HG02981 (cell line): ENCODE data around the gene PPP6C.
"Not testable (repeated sequence)": the region's sequence is repeated elsewhere in the genome, so short reads cannot be mapped to it uniquely, and the experiment has no call there.

ENCODE experiments used
- ATAC-seq: cut with Tn5 transposase; IDR thresholded peaks from one replicate; pipeline ENCODE4 v1.9.1; 2021; ENCODE audit warnings: mild to moderate bottlenecking, moderate library complexity; ENCODE audit not compliant: unreplicated experiment

PPP6C gene

DNA sequence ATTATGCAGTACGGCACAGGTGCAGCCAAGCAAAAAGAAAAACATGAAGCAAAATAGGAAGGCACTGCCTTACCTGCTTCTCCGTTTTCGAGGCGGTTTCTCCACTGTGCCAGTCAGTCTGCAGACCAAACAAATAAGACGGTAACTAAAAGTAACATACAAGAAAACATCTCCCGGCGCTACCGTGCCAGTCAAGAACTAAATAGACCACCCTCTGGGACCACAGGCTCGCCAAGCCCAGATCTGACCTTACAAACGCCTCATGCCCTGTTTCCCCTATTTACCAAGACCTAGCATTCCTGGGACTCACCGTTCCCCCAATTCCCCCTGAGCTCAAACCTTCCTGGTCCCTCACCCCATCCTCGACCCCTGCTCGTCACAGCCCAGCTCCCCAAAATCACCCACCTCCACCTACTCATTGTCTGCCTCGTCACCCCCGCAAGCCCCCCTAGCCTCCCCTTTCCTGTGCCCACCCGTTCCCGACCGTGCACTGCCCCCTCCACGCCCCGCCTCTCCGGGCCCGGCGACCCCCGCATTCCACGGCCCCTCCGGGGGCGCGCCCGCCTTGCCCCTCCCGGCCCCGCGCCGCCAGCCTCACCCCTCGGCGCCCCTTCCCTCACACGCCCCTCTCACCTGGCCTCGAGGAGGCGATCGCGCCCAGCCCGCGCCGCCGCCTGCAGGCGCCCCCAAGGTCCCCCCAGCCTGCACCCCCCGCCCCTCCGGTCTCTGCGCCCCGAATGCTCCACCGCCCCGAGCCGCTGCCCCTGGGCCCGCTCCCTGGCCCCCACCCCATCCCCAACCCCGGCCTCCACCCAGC is 46.8 kb downstream of the PPP6C start:
- ATAC-seq = peak; percentile 8

DNA sequence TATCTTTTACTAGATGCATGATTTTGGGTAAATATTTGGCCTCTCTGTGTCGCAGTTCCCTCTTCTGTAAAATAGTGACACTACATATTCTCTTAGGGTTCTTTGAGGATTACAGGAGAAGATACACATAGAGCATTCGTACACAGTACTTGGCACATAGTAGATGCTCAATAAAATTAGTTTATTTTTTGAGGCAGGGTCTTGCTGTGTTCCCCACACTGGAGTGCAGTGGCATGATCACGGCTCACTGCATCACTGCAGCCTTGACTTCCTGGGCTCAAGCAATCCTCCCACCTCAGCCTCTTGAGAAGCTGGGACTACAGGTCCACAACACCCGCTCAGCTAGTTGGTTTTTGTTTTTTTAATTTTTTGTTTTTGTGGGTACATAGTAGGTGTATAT is 47.9 kb downstream of the PPP6C start:
- ATAC-seq = no peak

GRCh38 chr9:125141251-125141650 is 48.4 kb downstream of the PPP6C start:
- ATAC-seq = no peak

DNA sequence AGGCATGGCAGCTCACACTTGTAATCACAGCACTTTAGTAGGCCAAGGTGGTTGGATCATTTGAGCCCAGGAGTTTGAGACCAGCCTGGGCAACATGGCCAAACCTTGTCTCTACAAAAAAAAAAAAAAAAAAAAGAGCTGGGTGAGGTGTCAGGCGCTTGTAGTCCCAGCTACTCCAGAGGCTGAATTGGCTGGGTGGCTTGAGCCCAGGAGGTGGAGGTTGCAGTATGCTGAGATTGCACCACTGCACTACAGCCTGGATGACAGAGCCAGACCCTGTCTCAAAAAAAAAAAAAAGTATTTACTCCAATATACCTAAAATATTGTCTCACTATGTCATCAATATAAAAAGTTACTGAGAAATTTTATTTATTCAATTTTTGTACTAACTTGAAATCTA is 49.0 kb downstream of the PPP6C start:
- ATAC-seq = no peak

- no peak for ATAC-seq
Measured at GRCh38 chr9:125137200-125137599, 52.4 kb downstream of the PPP6C start.

DNA sequence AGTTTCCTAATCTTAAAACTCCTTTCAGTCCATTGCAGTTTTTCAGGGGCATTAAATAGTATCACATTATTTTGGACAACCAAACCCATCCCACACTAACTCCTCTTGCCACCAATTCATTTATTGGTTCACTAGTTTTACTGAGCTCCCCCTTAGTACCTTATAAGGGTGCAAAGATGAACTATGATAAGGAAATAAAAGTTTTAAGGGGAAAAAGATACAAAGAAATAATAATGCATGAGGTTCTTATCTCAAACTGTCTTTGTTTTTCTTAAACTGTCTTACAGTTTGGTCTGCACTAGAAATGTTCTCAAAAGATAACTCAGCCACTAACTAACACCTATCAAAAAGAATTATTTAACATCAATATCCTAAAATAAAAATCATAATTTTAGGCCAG is 54.6 kb downstream of the PPP6C start:
- ATAC-seq = no peak

- no peak for ATAC-seq
Measured at GRCh38 chr9:125133403-125134329, 55.9 kb downstream of the PPP6C start.

GRCh38 chr9:125131778-125132177 is 57.8 kb downstream of the PPP6C start:
- no peak for ATAC-seq

GRCh38 chr9:125126019-125126746 is 63.4 kb downstream of the PPP6C start:
- ATAC-seq = peak; percentile 97

DNA sequence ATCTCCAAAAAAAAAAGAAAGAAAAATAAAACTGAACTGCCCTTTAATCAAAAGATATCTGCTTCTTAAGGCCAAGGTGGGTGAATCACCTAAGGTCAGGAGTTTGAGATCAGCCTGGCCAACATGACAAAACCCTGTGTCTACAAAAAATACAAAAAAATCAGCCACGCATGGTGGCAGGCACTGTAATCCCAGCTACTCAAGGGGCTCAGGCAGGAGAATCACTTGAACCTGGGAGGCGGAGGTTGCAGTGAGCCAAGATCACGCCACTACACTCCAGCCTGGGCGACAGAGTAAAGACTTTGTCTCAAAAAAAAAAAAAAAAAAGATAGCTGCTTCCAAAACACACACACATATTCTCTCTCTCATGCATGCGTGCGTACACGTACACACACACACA is 64.1 kb downstream of the PPP6C start:
- ATAC-seq = no peak

- ATAC-seq = no peak
Measured at GRCh38 chr9:125121146-125121545, 68.5 kb downstream of the PPP6C start.

DNA sequence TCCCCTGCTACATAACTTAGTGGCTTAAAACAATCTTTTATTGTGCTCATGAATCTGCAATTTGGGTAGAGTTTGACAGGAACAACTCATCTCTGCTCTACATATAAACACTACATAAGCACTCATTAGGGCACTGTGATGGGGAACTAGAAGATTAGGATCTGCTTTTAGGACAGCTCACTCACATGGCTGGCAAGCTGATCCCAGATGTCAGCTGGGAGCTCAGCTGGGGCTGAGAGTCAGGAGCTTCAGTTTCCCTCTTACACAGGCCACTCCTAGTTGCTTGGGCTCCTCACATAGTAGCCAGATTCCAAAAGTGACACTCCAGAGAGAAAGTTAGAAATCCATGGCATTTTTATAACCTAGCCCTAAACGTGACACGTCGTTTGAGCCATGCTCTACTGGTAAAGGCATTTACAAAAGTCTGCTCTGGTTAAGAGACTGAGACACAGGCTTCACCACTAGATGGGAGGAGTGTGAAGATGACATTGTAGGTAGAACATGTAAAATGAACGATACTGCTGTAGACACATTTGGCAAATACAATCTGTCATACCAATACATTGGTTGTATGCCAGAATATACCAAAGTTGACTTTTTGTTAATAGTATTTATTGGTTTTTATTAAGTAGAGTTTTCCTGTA is 69.8 kb downstream of the PPP6C start:
- ATAC-seq = no peak

DNA sequence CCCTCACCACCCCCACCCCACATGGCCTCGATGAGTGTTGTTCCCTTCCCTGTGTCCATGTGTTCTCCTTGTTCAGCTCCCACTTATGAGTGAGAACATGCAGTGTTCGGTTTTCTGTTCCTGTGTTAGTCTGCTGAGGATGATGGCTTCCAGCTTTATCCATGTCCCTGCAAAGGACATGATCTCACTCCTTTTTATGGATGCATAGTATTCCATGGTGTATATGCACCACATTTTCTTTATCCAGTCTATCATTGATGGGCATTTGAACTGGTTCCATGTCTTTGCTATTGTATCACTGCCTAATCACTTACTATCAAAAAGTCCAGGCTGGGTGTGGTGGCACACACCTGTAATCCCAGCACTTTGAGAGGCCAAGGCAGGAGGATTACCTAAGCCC is 70.9 kb downstream of the PPP6C start:
- not testable (repeated sequence) for ATAC-seq

DNA sequence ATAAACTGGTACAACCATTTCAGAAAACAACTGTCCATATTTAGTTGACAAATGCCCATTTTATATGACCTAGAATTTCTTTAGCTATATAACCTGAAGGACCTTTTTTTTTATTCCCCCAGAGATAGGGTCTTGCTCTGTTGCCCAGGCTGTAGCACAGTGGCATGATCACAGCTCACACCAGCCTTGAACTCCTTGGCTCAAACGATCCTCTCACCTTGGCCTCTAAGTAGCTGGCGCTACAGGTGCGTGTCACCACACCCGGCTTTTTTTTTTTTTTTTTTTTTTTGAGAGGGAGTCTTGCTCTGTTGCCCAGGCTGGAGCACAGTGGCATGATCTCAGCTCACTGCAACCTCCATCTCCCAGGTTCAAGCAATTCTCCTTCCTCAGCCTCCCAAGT is 75.1 kb downstream of the PPP6C start:
- not testable (repeated sequence) for ATAC-seq

GRCh38 chr9:125110464-125110863 is 79.1 kb downstream of the PPP6C start:
- no peak for ATAC-seq

GRCh38 chr9:125108541-125108940 is 81.1 kb downstream of the PPP6C start:
- ATAC-seq = not testable (repeated sequence)

DNA sequence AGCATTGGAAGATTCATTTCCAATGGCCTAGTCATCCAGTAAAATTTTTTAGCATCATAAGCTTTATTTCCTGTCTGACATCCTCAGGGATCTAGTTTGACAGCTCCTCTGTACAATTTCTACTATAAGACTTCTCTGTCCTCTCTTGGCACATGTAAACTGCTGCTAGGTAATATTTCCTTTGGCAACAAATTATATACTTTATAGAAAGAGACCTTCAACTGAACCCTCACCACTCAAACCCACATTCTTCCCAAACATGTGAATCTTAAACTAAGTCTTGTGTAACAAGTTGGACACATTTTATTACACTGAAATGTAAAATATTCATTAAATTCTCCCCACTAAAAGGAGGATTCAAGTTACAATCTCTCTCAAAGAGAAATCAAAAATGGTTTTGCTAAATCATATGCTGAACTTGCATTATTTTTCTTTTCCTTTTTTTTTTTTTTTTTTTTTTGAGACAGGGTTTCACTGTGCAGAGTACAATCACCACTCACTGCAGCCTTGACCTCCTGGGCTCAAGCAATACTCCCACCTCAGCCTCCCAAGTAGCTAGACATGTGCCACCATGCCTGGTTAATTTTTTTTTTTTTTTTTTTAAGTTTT is 83.2 kb downstream of the PPP6C start:
- no peak for ATAC-seq

DNA sequence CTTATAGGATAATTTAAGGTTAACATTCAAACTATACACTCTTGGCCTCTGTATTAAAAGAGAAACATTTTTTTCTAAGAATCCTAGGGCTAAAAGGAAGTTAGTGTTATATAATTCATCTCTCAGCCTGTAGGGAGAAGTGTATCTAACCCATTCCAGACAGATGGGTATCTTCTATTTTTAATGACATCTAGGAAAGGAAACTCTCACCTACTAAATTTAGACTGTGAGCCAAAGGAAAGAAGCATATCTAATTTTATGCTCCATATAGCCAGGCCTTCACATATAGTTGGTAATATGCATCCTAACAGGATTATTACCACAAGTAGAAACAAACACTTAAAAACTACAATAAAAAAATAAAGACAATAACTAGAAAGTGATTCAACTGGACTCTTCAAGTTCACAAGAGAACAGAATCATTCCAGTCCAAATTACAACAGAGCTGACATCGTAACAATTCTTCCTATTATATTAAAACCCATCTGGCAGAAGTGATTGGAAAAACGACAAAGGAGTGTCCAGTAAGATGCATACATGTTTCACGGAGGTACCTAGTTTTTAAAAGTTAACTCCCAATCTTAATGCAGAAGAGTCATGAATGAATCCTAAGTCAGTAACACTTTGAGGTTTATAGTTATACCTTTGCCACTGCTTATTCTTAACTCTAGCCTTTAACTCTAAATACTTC is 85.7 kb downstream of the PPP6C start:
- no peak for ATAC-seq

GRCh38 chr9:125103021-125103420 is 86.6 kb downstream of the PPP6C start:
- no peak for ATAC-seq

- no peak for ATAC-seq
Measured at GRCh38 chr9:125100822-125101221, 88.8 kb downstream of the PPP6C start.
